Measurements from ENCODE around the gene ITGBL1. TPM values are rescaled to one million over a fixed set of nuclear protein-coding genes. Genes with fewer than 3 reads are reported as not detected.

The ITGBL1 gene
- total RNA-seq, 1 experiment from 2014 or later, result 180 TPM

DNA sequence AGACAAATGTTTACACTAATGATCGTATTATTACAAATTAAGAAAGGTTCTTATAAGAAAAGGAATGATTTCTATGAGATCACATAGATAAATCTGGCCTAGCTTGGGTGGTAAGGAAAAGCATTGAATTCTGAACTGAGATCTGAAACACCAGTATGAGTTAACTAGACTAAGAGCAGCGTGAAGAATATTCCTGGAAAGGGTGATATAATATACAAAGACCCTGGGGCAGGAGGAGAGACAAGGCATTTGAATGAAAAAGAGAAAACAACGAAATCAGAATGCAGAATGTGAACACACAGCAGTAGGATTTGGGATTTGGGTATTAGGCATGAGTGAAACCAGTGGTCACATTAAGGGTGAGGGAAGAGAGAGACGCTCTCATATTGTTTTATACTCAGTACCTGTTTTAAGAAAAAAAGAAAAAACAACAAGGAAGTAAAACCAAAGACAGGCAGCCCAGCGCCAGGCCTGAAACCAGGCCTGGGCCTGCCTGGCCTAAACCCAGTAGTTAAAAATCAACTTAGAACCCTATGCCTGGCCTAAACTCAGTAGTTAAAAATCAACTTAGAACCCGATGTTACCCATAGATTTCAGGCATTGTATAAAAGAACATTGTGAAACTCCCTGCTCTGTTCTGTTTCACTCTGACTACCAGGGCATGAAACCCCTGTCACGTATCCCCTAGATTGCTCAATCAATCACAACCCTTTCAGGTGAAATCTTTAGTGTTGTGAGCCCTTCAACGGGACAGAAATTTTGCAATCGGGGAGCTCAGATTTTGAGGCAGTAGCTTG lies 287.1 kb downstream of the ITGBL1 start:
- DNase-seq (ENCODE audit: low read depth), result no peak

DNA sequence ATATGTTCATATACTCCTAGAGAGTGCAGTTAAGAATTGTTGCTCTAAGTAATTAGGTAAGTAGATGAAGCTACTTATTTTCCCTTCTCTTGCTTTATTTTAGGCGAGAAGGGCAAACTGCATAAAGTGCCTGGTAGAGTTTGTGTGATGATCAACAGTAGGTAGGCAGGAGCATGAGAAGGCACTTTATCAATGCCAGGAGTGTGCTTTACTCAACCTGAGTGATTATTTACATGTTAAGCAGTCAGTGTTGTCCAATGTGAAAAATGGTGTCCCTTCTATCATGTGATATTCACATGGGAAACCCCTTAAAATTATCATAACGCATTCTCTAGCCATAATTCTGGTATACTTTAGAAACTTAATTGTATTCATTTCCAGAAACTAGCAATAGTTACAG lies 294.0 kb downstream of the ITGBL1 start:
- DNase-seq (ENCODE audit: low read depth), result no peak

DNA sequence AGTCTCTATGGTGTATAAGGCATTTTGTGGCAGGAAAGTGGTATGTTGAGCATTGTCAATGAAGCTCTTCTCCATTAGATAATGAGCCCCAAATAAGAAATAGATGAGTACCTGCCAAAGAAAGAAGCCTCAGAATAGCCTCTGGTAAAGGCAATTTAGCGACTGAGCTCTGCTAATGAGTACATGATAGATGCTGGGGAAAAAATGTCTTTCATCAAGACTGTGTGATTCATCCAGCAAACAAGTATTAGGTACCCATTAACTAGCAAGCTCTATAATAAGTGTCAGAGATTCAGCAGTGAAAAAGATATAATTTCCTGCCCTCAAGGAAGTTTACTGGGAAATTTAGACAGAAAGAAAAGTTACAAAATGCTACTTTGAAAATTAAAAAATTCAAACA lies 294.6 kb downstream of the ITGBL1 start:
- no peak for DNase-seq (ENCODE audit: low read depth)

DNA sequence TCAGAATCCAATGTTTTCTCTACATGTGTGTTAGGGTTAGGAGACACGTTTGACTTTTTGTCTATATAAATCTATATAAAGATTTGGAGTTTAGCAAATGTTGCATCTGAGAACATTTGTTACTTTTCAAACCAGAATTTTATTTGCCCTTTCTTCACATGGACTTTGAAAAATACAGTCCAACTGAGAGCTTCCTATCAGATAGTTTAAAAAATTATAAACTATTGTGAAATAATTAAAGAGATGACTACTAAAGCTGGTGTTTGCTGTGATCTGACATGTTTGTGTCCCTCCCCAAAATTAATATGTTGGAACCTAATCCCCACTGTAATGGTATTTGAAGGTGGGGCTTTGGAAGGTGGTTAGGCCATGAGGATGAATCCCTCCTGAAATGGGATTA lies 297.1 kb downstream of the ITGBL1 start:
- no peak for DNase-seq (ENCODE audit: low read depth)

DNA sequence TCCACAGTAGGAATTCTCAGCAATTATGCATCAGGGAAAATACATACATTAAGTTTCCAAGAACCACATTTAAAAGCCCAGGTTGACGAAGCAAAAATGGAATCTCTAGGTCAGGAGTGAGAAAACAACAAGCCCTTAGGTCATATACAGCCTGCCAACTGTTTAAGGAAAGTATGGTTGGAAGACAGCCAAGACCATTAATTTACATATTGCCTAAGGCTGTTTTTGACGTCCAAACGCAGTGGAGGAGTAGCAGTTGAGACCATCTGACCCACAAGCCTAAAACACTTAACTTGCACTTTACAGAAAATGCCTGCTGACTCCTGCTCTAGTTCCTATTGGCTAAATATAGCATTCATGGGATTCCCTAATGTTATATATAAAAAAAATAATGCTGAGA lies 299.0 kb downstream of the ITGBL1 start:
- DNase-seq (ENCODE audit: low read depth), result peak; percentile 43

DNA sequence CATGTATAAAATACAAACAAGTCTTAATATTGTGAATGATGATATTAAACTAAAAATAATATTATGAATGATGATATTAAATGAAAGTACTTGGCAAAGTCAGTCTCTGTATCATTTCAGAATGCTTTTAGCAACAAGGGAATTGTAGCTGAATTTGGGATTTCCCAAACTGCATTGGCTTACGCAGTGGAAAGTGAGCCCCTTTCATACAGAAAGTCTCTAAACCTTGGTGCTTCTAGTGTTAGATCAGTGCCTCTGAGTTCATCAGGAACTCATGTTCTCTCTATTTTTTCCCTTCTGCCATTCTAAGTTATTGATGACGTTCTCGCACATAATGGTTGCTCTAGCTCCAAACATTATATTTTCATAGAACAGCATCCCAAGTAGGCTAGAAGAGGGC lies 300.0 kb downstream of the ITGBL1 start:
- no peak for DNase-seq (ENCODE audit: low read depth)

DNA sequence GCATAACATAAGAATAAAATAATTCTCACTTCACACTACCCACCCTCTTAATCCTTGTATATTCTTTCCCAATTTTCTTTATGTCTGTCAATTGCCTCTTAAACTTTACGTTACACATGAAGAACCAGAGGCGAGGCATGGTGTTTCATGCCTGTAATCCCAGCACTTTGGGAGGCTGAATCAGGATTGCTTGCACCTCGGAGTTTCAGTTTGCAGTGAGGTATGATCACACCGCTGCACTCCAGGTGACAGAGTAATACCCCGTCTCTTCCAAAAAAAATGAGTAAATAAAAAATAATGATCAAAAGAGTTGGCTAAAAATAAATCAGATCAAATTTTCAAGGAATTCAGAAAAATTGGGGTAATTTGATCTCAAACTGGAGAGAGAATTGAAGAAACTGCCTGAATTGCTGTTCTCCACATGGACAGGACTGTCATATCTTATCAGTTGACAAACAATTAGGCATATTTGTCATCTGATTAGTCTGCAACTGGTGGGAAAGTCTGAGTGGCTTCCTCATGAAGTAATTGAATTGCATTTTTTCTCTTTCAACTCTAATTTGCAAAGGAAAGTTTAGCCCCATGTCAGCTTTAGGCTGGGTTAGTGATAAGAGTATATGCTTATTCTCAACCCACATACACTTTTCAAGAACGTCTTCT lies 302.9 kb downstream of the ITGBL1 start:
- no peak for DNase-seq (ENCODE audit: low read depth)

DNA sequence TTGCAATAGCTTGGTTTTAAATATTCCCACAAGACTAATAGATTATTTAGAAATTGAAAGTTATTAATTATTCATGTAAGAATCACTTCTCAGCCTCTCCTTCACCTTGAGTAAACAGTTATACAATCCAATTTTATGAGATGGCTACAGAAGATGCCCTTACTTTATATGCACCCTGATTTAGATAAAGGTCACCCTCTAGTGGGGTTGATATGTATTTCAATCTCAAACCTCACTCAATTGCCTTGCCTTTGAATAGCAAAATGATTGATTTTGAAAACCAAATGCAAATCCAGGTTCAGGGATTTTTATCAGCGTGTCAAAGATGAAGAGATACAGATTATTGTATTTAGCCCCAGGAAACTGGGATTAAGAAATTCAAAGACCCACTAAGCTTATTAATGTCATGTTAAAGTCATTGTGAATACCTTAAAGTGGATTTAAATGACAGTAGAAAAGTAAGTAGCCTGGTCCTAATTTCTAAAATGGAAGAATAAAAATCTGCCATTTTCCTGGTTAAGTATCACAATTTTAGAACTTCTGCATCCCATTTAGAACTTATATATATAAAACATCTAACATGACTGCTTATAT lies 305.1 kb downstream of the ITGBL1 start:
- DNase-seq (ENCODE audit: low read depth), result peak; percentile 51

DNA sequence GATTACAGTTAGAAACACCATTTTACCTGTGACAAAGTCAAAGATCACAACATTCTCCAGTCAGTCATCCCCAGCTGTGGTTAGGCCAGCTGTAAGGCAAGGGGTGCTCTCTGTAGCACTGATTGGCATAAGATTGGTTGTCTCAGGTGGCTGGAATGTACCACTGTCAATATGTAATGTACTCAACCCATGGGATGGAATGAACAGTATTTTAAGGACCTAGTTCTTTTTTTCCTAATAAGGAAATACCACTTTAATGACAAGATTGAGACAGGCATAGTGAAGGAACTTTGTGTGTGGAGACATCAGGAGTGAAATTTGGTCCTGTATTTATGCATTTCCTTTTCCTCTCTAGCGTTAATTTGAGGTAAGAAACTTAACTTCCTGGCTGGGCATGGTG lies 310.7 kb downstream of the ITGBL1 start:
- DNase-seq (ENCODE audit: low read depth), result no peak

Other genes starting within 250 kb of the ITGBL1 start
- 5.0 and 7.0 TPM in 2 replicates for gene NALCN, start 36.2 kb upstream of the ITGBL1 start, total RNA-seq (2014; rRNA removed)